HEK293 (cell line): Measurements from ENCODE around the gene LINS1.

Experiments used
- SP2 ChIP-seq: fragments of 450-650 bp; formaldehyde crosslinking; IDR thresholded peaks from 2 replicates; pipeline ENCODE4 v1.5.1; 2016; ENCODE audit warnings: missing biosample characterization, missing genetic modification characterization
- ZNF114 ChIP-seq: fragments of 450-650 bp; formaldehyde crosslinking; IDR thresholded peaks from 2 replicates; pipeline ENCODE4 v1.5.0; 2017; ENCODE audit warnings: missing biosample characterization, missing genetic modification characterization
- ZNF623 ChIP-seq: fragments of 450-650 bp; formaldehyde crosslinking; IDR thresholded peaks from 2 replicates; pipeline ENCODE4 v1.5.1; 2016; ENCODE audit warnings: missing biosample characterization, missing genetic modification characterization
- ZNF76 ChIP-seq: fragments of 450-650 bp; formaldehyde crosslinking; IDR thresholded peaks from 2 replicates; pipeline ENCODE4; 2016; ENCODE audit warnings: low read depth, missing biosample characterization, missing genetic modification characterization, borderline replicate concordance
- ZNF791 ChIP-seq: fragments of 450-650 bp; formaldehyde crosslinking; IDR thresholded peaks from 2 replicates; pipeline ENCODE4 v1.5.1; 2016; ENCODE audit warnings: missing biosample characterization, missing genetic modification characterization
- TF ChIP-seq, protein P1 (sequence below): fragments of 450-650 bp; formaldehyde crosslinking; IDR thresholded peaks from 2 replicates; pipeline ENCODE4 v1.5.1; 2016; ENCODE audit warnings: missing biosample characterization, missing genetic modification characterization
- TF ChIP-seq, protein P2 (sequence below): fragments of 450-650 bp; formaldehyde crosslinking; IDR thresholded peaks from 2 replicates; pipeline ENCODE4 v1.5.1; 2017; ENCODE audit warnings: missing biosample characterization, missing genetic modification characterization

DNA sequence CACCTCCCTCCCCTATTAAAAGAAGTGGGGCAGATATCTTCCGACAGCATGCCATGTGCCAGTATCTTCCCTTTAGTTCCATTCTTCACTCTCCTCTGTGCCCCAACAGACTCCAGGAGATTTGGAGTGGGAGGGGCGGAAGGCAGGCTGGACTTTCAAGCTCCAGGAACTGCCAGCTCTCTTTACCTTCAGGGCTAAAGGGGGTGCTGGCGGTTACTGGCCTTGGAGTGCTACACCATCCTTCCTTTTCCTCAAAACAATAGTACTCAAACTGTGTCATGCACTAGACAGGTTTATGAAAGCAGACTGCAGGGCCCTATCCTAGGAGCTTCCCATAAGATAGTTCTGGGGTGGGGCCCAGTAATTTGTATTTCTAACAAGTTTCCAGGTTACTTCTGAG, 6.0 kb downstream of the LINS1 start:
- TF ChIP-seq ZNF791 (tag by site-specific recombination) (no peak), ZNF76 (tag by site-specific recombination) (no peak), ZNF114 (no peak), ZNF623 (tag by site-specific recombination) (no peak), SP2 (tag by site-specific recombination) (no peak)
- TF ChIP-seq, protein P1, sequence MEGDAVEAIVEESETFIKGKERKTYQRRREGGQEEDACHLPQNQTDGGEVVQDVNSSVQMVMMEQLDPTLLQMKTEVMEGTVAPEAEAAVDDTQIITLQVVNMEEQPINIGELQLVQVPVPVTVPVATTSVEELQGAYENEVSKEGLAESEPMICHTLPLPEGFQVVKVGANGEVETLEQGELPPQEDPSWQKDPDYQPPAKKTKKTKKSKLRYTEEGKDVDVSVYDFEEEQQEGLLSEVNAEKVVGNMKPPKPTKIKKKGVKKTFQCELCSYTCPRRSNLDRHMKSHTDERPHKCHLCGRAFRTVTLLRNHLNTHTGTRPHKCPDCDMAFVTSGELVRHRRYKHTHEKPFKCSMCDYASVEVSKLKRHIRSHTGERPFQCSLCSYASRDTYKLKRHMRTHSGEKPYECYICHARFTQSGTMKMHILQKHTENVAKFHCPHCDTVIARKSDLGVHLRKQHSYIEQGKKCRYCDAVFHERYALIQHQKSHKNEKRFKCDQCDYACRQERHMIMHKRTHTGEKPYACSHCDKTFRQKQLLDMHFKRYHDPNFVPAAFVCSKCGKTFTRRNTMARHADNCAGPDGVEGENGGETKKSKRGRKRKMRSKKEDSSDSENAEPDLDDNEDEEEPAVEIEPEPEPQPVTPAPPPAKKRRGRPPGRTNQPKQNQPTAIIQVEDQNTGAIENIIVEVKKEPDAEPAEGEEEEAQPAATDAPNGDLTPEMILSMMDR = no peak
- TF ChIP-seq, protein P2, sequence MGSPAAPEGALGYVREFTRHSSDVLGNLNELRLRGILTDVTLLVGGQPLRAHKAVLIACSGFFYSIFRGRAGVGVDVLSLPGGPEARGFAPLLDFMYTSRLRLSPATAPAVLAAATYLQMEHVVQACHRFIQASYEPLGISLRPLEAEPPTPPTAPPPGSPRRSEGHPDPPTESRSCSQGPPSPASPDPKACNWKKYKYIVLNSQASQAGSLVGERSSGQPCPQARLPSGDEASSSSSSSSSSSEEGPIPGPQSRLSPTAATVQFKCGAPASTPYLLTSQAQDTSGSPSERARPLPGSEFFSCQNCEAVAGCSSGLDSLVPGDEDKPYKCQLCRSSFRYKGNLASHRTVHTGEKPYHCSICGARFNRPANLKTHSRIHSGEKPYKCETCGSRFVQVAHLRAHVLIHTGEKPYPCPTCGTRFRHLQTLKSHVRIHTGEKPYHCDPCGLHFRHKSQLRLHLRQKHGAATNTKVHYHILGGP (tag by site-specific recombination) = no peak
